Aorta (tissue), 5 donors: ENCODE results near the gene CNTRL. TPM values are rescaled to one million over a fixed set of nuclear protein-coding genes. Genes with fewer than 3 reads are reported as not detected.
"Not testable (repeated sequence)": the region's sequence is repeated elsewhere in the genome, so short reads cannot be mapped to it uniquely, and the experiment has no call there.

Experiments
- ATAC-seq: fragments of 200-7000 bp; cut with Tn5 transposase; one replicate; pipeline ENCODE4 v1.9.1; 2022; ENCODE audit warnings: moderate library complexity; ENCODE audit not compliant: low FRiP score
- DNase-seq, 2 donors: peaks; one replicate each; pipeline ENCODE4 v3.0.0-alpha.2; 2020
- H3K27ac ChIP-seq, 2 donors: one replicate each; pipeline ENCODE4 v1.5.1; 2013; ENCODE audit warnings: low read length in 2 of 2, mild to moderate bottlenecking in 2 of 2, moderate library complexity in 2 of 2, control low read depth in 1 of 2, inconsistent platforms in 1 of 2, low read depth in 1 of 2
- H3K27me3 ChIP-seq, 2 donors: one replicate each; pipeline ENCODE4 v1.6.1; 2013; ENCODE audit warnings: control low read depth in 1 of 2, low read length in 1 of 2, mild to moderate bottlenecking in 1 of 2, moderate library complexity in 1 of 2; ENCODE audit not compliant: insufficient read depth in 2 of 2, control insufficient read depth in 1 of 2
- H3K36me3 ChIP-seq, 2 donors: one replicate each; pipeline ENCODE4 v1.6.1; 2013; ENCODE audit warnings: control low read depth in 1 of 2, low read length in 1 of 2, mild to moderate bottlenecking in 1 of 2; ENCODE audit not compliant: insufficient read depth in 2 of 2, control insufficient read depth in 1 of 2
- H3K4me1 ChIP-seq, 2 donors: one replicate each; pipeline ENCODE4 v1.6.1; 2013; ENCODE audit warnings: low read length in 2 of 2, control low read depth in 1 of 2, mild to moderate bottlenecking in 1 of 2, moderate library complexity in 1 of 2; ENCODE audit not compliant: insufficient read depth in 2 of 2, control insufficient read depth in 1 of 2
- H3K4me3 ChIP-seq, 2 donors: one replicate each; pipeline ENCODE4 v1.5.1; 2013; ENCODE audit warnings: low read length in 2 of 2, control low read depth in 1 of 2, mild to moderate bottlenecking in 1 of 2
- H3K9me3 ChIP-seq: one replicate; pipeline ENCODE4 v1.6.1; 2013; ENCODE audit warnings: mild to moderate bottlenecking, low read length; ENCODE audit not compliant: control insufficient read depth
- WGBS, 2 donors: extraction: QIAGEN DNeasy Blood & Tissue Kit; methylation state at CpG; one replicate each; pipeline ENCODE4 v1.1.7; 2013; 5-methylcytosine and 5-hydroxymethylcytosine counted together
- intact Hi-C, 2 donors: fragments of 100-400 bp; cut with DNase I; formaldehyde crosslinking; loops; one replicate each; pipeline versions ENCODE4 v1.14.2 to v1.15.0; 2022
- polyA plus RNA-seq, 2 donors: library from polyadenylated mRNA; stranded (reverse); fragments of 200-250 nt; gene quantifications; one replicate each; pipeline ENCODE4 v1.2.3, GENCODE V29; 2013
- total RNA-seq, 2 donors: library from RNA; stranded (reverse); fragmentation: NEBNext Ultra II Directional; extraction: Animal tissue kit (Norgen Biotek cat#: 25700); gene quantifications; one replicate each; pipeline ENCODE4 v1.2.1, GENCODE V29; 2021
- donor health status: healthy with polysubstance abuse.
- donor health status: Bipolar disorder and iron deficiency.
- donor health status: DM: no; HTN: no; CAD: no.
- donor health status: DM: no; HTN: no; CAD: no.
- donor health status: DM: yes; HTN: yes; CAD: no.

The CNTRL gene
- total and polyA plus RNA-seq, 4 donors: 9.0 to 25.8 (median 14.7) TPM

- DNase-seq: no peak
- no peaks in the 10 kb centered on the region for H3K4me1 ChIP-seq
- ATAC-seq: no peak
- H3K9me3 ChIP-seq: no peaks in the 10 kb centered on the region
- H3K36me3 ChIP-seq: peaks cover 0 to 5% of the 10 kb centered on the region in 2 donors
- H3K27ac ChIP-seq: no peak overlapping the region
- intact Hi-C loops: no loop called here
- no peaks in the 10 kb centered on the region for H3K27me3 ChIP-seq
- 89 to 92% methylated on average over 5 of the region's 5 CpGs for WGBS, 2 donors
- no peak overlapping the region for H3K4me3 ChIP-seq
Observed at GRCh38 chr9:121171236-121171635, 96.5 kb downstream of the CNTRL start.

DNA sequence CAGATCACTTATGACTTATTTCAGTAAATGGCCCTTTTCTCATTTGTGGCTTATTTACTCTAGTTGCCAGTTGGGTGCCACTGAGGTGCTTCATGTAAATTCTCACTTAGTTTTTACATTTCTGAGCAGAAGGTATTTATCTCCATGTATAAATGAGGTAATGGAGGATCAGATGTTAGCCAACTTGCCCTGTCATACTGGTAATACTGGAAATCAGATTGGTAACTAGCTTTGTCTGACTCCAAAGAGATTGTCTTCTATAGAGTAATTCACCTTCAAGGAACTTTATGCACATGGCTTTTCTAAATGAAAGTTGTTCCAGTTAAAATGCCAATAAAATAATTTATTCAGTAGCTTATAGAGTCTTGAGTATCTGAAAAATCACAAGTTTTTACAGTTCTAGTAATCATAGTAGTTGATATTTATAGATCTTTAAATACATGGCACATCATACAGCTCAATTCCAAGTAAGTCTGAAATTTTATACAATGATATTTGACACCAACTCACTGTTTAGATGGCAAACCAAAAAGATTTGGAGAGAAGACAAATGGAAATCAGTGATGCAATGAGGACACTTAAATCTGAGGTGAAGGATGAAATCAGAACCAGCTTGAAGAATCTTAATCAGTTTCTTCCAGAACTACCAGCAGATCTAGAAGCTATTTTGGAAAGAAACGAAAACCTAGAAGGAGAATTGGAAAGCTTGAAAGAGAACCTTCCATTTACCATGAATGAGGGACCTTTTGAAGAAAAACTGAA is 98.2 kb downstream of the CNTRL start:
- Histone ChIP-seq H3K27ac (no peak overlapping the region), H3K9me3 (no peaks in the 10 kb centered on the region), H3K27me3 (no peaks in the 10 kb centered on the region), H3K4me3 (no peak overlapping the region), H3K36me3 (peaks cover 0 to 5% of the 10 kb centered on the region in 2 donors), H3K4me1 (no peaks in the 10 kb centered on the region)
- intact Hi-C loops: no loop called here
- DNase-seq (no peak), ATAC-seq (no peak)
- 96 to 100% methylated on average over 1 of the region's 1 CpG for WGBS, 2 donors

DNA sequence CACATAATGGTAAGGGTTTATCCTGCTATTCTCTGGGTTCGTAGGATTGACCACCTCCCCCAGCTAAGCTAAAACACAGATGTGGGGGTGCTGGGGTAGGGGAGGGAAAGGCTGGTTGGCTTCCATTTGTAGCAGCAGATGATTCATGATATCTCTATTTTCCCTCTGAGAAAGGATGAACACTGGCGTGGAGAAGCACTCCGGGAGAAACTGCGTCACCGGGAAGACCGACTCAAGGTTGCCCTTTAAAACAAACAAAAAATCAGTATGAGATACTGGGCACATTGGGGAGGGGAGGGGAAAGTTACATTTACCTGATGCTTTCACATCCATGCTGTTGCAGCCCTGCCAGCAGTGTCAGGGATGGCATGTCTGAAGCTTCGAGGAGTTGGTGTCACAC is 98.7 kb downstream of the CNTRL start:
- no peak for DNase-seq
- Histone ChIP-seq H3K4me1 (no peaks in the 10 kb centered on the region), H3K27ac (no peak overlapping the region), H3K9me3 (no peaks in the 10 kb centered on the region), H3K4me3 (no peak overlapping the region), H3K27me3 (no peaks in the 10 kb centered on the region), H3K36me3 (peaks cover 0 to 3% of the 10 kb centered on the region in 2 donors)
- ATAC-seq: no peak
- intact Hi-C loops: no loop called here
- WGBS, 2 donors: 91% methylated on average over 7 of the region's 7 CpGs

DNA sequence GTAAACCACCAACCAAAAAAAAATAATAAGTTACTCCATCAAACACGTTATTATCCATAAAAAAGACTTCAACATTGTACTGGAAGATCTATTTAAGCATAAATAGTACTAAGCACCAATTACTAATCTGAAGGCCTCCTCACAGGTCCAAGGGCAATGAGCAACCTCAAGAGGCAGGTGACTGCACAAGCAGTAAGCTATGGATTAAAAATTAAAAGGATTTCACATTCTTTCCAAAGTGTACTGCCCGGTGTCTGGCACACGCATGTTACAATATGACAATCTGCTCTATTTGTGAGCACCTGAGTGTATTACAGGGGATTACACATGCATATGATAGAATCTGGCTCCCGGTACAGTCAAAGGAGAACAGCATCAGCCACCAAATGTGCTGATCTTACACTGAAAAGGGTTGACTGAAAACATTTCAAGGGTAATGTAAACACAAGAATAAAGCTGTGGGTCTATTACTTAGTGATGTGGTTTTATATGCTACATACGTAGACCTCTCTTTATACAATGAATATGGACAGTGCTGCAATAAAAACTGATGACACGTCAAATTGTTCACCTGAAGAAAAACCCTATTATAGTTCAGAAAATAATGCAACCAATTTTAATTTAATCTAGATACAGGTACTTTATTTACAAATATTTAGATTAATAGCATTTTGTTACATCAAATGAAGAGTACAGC is 104.1 kb downstream of the CNTRL start:
- ATAC-seq (no peak), DNase-seq (no peak)
- Histone ChIP-seq H3K27ac (peak overlapping the region in 1 of 2 donors; percentile 17), H3K4me3 (no peak overlapping the region), H3K36me3 (peaks cover 0 to 5% of the 10 kb centered on the region in 2 donors), H3K27me3 (no peaks in the 10 kb centered on the region), H3K9me3 (no peaks in the 10 kb centered on the region), H3K4me1 (peaks cover 0 to 1% of the 10 kb centered on the region in 2 donors)
- 81 to 84% methylated on average over 6 of the region's 6 CpGs for WGBS, 2 donors
- intact Hi-C loops: no loop called here

DNA sequence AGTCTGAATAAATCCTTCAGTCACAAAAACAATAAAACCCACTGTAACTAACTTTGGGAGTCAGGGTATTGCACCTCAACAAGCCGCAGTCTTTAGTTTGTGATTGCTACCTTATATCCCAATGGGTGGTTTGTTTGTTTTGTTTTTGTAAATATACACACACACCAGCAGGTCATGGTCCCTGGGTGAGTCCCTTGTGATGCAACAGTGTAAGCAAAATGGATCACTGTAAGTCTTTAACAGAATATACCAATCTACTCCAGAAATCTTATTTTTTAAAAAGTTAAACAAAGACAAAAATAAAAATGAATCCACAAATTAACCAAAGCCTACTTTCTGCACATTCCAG is 104.6 kb downstream of the CNTRL start:
- H3K36me3 ChIP-seq, H3K4me3 ChIP-seq: not testable (repeated sequence)

DNA sequence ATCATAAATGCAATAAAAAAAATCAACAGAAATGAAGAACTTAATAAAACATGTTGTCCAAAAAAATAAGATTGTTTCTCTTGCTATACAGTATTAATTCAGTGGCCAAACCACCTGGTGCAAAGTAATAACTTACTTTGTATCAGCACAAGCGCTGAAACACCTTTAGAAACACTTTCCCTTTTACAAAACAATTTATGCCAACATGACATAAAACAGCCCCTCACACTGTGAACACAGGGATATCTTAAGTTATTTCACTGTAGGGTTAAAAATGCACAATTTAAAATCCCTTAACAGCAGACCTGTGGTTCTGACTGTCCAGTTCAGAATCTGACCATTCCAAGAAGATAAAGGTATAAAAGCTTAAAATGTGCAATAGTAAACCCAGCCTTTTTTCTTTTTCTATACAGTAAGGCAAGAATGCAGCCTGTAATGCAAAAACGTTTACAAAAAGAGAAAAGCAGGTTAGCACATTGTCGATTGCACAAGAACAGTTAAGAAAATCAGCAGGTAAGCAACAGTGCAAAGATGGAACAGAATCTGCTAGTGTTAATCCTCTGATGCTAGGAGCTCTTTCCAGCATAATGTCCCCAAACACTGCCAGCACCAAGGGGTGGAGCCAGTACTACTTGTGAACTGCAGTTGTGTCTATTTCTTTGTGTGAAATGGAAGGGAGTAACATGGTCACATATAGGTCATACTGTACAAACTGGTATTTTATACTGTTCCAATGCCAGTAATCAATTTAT is 105.4 kb downstream of the CNTRL start:
- H3K36me3 ChIP-seq: peaks cover 0 to 5% of the 10 kb centered on the region in 2 donors
- WGBS, 2 donors: 77 to 80% methylated on average over 3 of the region's 3 CpGs
- H3K4me1 ChIP-seq: peaks cover 0 to 1% of the 10 kb centered on the region in 2 donors
- DNase-seq (no peak), ATAC-seq (no peak)
- H3K9me3 ChIP-seq: no peaks in the 10 kb centered on the region
- no peak overlapping the region for H3K4me3 ChIP-seq
- intact Hi-C loops: no loop called here
- H3K27ac ChIP-seq: no peak overlapping the region
- H3K27me3 ChIP-seq: no peaks in the 10 kb centered on the region

More for the DNA sequence above, 104.6 kb downstream of the CNTRL start:
- H3K9me3 ChIP-seq, H3K4me1 ChIP-seq, DNase-seq, intact Hi-C loops, H3K27me3 ChIP-seq, ATAC-seq, H3K27ac ChIP-seq: not testable (repeated sequence)
- 74 to 76% methylated on average over 1 of the region's 1 CpG for WGBS, 2 donors

- peaks cover 0 to 1% of the 10 kb centered on the region in 2 donors for H3K4me1 ChIP-seq
- intact Hi-C loops: no loop called here
- no peaks in the 10 kb centered on the region for H3K27me3 ChIP-seq
- WGBS, 2 donors: 10% methylated on average over 3 of the region's 3 CpGs
- ATAC-seq (no peak), DNase-seq (no peak)
- no peaks in the 10 kb centered on the region for H3K9me3 ChIP-seq
- no peak overlapping the region for H3K4me3 ChIP-seq
- peaks cover 0 to 5% of the 10 kb centered on the region in 2 donors for H3K36me3 ChIP-seq
- no peak overlapping the region for H3K27ac ChIP-seq
Observed at GRCh38 chr9:121182101-121182836, 107.5 kb downstream of the CNTRL start.

DNA sequence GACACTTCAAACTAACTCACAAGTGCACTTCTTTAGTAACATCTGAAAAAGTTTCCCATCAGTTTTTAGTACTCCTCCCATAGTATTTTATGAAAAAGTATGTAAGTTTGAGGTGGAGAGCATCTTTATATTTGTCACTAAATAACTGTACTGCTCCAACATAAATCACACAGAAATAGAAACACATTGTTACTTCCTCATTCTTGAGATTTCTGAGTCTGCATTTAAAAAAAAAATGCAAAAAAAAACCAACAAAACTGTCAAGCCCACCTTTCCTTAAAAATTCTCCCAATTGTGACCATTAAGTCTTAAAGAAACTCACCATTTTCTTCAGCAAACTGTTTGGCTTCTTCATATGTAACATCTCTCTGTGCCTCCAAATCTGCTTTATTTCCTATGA is 108.2 kb downstream of the CNTRL start:
- no peak overlapping the region for H3K27ac ChIP-seq
- H3K4me1 ChIP-seq: peaks cover 0 to 1% of the 10 kb centered on the region in 2 donors
- intact Hi-C loops: no loop called here
- H3K9me3 ChIP-seq: no peaks in the 10 kb centered on the region
- DNase-seq (no peak), ATAC-seq (no peak)
- peaks cover 0 to 5% of the 10 kb centered on the region in 2 donors for H3K36me3 ChIP-seq
- no peak overlapping the region for H3K4me3 ChIP-seq
- H3K27me3 ChIP-seq: no peaks in the 10 kb centered on the region
